GM21423 (cell line): ENCODE data around the gene SCUBE1.

Source experiments
- ATAC-seq: cut with Tn5 transposase; IDR thresholded peaks from one replicate; pipeline ENCODE4 v1.9.1; 2021; ENCODE audit warnings: mild to moderate bottlenecking, moderate library complexity; ENCODE audit not compliant: unreplicated experiment

The SCUBE1 gene

DNA sequence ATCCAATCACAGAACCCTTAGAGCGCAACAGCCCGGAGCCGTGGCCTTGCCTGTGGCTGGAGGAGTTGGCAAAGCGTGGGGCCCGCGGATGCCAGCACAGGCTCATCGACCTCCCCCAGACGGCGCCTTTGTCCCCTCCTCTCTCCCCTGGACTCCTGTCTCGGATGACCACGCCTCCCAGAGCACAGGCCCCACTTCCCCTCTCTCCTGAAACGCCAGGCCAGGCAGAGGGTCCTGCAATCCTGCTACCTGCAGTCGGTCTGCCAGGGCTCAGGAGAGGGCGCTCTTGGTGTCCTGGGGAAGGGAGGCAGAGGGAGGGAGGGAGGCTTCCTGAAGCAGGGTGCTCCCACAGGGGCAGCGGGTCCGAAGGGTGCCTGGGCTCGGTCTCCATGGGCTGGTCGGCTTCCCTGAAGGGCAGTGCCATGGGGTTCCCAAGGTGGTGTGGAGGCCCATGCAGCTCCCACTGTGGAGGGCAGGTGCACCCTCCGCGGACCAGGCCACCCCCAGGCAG is 139.6 kb downstream of the SCUBE1 start:
- ATAC-seq = no peak

DNA sequence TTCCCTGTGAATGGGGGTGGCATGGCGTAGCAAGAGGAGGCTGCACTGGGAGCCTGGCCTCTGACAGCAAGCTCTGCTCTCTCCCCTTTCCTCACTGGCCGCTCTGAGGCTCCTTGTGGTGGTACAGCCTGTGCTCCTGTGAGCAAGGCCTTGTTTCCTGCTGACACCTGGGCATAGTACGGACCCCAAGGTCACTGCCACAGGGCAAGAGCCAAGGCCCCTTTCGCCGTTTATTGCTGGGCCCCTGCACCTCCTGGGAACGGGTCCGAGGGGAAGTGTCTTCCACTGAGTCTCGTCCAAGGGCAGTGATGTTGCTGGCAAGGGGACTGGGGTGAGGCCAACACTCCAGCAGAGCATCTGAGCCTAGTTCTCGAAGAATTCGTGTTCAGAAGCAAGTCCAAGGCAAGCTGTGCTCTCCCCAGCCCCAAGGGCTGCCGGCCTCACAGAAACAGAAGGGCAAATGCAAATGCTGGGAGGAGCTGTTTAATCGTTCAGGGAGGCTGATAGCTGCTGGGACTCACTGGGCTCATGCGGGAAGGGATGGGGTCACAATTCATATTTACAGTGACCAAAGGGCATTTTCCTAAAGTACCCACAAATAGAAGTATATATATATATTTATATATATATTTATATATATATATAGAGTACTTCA is 140.3 kb downstream of the SCUBE1 start:
- ATAC-seq = no peak

DNA sequence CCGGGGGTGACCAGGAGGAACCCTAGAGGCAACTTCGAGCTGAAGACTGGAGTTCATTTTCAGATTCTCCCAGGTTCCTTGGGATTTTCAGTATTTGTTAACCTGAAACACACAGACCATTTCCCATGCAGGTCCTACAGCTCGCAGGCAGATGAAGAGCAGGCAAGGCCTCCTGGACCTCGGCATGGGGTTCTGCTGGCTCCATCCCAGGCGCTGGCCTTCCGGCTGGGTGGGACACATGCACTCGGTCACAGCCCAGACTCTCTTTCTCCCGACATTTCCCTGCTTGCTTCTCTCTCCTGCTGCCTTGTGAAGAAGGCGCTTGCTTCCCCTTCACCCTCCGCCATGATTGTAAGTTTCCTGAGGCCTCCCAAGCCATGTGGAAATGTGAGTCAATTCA is 140.8 kb downstream of the SCUBE1 start:
- ATAC-seq = no peak

DNA sequence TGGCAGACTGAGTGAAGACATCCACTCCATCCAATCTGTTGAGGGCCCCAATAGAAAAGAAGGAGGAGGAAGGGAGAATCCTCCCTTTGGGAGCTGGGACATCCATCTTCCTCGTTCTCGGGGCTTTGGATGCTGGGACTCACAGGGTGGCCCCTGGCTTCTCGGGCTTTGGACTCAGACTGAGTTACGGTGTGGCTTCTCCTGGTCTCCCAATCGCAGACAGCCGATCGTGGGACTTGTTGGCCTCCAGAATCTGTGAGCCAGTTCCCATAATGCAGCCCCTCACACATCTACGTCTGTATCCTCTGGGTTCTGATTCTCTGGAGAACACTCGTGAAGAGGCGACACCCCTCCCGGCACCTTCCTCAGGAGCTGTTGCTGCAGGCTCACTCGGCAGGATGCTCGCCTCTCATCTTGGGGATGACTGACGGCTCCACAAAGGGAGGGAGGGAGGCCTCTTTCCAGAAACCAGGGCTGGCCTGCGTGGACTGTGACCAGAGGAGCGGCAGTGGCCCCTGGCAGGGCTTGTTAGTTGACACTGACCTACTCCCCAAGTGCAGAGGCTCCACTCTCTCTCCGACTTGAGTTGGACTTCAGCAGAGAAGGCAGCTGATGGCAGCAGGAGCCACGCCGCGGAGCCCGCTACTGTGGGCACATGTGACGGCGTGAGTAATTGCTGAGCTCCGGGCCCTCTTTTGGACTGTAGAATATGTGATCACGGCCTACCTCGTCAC is 141.5 kb downstream of the SCUBE1 start:
- ATAC-seq = no peak

DNA sequence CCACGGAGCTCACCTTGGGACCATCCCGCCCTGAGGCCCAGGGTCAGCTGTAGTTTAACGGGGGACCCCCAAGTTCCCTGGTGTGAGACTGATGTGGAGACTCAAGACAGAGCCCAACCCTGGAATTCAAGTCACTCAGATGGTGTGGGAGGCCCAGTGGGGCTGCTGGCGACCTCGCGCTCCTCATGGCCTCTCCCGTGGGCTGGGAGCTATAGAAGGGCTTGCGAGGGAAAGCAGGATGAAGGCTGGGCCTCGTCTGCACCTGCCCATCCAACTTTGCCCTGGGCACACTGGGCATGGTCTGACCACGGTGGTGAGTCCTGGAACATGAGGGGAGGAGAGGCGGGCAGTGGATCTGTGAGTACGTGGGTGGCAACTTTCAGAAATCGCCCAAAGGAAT is 142.6 kb downstream of the SCUBE1 start:
- ATAC-seq = no peak

DNA sequence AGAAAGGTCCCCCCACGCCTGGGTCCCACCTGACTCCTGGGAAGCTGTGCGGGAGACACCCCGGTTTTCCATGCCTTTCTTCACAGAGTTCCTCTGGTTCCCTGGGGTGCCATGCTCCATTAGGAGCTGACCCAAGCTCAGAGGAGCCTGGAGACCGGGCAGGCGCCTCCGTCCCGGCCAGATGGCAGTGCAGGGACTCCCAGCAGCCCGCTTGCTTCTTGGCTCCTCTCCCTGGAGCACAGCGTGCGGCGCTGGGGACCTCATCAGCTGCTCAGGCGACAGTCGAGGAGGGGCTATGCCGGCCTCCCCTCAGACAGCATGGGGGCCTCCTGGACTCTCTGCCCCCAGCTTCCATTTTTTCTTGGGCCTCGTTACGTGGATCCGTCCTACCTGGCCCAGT is 143.1 kb downstream of the SCUBE1 start:
- no peak for ATAC-seq

DNA sequence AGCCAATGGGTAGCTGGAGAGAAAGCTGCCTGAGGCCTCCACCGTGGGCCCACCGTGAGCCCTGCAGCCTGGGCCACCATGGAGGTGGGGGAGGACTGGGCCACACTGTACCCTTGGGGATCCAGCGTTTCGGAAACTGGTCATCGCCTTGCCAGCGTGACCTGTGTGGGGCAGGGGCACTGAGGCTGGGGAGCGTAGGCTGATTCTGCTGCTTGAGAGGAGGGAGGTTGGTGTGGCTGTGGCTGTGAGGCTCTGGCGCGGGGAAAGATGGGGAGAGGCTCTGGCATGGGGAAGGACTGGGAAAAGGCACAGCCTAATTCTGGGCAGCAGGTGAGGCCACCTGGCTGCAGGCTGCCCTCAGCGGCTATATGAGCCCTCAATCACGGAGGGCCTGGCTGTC is 143.6 kb downstream of the SCUBE1 start:
- no peak for ATAC-seq

DNA sequence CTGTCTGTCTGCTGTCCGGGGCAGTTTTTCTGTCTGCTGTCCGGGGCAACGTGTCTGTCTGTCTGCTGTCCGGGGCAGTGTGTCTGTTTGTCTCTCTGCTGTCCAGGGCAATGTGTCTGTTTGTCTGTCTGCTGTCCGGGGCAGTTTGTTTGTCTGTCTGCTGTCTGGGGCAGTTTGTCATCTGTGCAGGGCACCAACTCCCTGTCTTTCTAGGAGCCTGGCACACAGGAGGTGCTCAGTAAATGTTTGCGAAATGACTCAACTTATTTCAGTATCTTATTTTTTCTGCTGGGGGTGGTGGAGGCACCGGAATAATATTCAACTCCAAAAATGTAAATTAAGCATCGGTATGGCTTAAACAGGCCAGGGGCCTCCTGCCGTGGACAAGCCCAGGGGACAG is 144.2 kb downstream of the SCUBE1 start:
- no peak for ATAC-seq

DNA sequence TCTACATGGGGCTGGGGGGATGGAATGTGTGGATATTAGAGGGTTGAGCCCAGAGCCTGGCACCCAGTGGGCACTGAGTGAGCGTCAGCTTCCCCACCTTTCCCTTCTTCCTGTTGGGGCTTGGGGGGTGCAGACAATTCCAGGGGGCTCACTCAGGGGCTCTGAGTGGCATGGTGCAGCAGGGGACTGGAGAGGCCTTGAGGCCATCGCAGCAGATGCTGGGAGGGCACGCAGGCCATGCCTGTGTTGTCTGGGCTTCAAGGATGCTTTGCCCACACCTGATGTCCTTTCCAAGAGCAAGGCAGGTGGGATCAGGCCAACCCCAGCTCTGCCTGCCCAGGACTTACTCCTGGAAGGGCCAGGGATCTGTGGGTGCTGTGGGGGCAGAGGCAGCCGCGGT is 145.0 kb downstream of the SCUBE1 start:
- ATAC-seq = no peak

DNA sequence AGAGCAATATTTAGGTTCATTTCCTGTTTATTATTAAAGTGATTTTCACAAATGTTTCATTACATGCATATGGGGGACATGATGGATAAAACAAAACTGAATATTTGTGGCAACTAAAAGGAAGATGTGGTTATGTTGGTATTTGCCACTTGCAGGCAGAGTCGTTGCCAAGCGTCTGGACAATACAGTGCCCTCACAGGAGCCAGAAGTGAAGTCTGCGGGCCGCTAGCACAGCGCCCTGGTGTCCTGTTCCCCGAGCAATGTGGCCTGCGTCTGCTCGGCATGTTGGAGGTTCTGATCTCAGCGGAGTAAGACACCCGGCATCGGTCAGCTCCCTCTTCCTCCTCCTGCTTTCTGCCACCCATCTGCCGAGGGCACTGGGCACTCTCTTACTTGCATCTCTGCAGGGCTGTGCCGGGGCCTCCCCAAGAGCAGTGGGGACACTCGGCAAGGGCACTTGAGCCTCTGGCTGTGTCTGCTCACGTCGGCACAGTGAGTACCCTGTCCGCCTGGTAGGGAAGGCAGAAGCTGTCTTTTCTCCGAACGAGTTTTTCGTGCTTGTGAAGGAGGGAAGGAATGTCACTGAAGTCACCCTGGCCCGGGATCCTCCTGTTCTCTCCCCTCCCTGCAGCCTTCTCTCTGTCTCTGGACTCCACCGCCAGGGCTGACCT is 145.8 kb downstream of the SCUBE1 start:
- ATAC-seq = no peak

DNA sequence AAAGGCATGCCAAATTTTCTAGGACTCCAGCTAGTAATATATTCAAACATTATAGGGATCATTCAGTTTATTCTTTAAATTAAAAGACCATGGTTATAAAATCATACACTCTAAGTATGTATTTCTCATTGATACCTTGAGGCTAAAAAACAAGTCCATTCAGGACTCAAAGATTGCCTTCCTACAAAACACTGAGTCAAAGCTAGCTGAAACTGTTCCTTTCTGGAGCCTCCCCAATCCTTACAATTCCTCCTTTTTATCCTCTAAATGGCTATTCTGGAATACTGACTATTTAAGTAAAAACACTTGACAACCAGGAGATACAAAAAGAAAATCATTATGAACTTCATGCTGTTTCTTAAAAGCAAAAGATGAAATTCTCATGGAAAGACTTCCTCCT is 151.3 kb downstream of the SCUBE1 start:
- ATAC-seq = no peak

DNA sequence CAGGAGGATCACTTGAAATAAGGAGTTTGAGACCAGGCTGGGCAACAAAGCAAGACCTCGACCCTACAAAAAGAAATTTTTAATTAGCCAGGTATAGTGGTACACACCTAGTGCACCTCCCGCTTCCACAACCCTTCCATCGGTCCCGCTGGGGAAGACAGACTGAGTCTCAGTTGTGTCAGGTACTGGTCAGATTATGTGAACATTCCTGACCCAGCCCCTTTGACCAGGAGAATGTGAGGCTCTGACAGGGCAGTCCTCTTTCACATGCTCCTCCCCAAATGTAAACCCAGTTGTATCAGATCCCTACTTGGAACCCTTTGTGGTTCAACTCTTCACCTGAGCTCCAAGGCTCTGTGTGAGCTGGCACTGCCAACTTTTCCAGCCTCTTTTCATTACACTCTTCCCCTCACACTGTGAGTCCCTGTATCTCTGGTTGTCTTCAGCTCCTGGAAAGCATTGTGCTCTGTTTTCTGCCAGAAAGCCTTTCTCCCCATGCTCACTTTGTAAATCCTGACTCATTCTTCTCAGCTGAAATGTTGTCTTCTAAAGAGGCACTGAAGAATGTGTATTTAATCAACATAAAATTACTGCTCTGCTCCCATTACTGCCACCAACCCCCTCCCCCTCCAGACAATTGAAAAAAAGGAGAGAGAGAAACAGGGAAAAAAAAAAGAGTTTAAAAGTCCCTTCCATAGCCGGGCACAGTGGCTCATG is 154.2 kb downstream of the SCUBE1 start:
- no peak for ATAC-seq

DNA sequence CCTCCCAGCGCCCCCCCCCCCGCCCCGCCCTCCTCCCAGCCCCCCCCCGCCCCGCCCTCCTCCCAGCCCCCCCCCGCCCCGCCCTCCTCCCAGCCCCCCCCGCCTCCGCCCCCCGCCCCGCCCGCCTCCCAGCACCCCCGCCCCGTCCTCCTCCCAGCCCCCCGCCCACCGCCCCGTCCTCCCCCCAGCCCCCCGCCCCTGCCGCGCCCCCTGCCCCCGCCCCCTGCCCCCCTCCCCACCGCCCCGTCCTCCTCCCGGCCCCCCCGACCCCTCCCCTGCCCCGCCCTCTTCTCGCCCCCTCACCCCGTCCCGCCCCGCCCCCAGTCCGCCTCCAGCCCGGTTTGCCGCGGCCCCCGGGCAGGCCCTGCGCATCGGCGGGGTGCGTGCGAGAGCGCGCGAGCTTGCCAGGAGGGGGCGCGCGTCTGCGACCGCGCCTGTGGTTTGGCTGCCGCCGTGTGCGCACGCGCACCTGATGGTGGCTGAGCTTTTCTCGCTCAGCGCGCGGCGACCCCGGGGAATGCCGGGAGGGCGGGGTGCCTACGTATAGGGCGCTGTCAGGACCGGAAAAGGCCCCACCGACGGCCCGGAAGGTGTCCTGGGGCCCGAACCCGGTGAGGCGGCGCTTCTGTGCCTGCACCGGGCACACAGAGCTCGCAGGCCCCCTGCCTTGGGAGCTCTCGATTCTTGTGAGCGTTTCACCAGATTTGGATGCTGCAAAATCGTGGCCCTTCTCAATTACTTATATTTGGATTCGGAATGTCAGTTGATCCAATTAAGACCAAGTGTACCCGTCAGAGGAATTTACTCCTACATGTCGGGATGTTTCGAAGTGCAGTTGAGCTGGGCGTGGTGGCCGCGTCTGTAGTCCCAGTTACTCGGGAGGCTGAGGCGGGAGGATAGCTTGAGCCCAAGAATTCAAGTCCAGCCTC is 155.7 kb downstream of the SCUBE1 start:
- peak; percentile 88 for ATAC-seq

DNA sequence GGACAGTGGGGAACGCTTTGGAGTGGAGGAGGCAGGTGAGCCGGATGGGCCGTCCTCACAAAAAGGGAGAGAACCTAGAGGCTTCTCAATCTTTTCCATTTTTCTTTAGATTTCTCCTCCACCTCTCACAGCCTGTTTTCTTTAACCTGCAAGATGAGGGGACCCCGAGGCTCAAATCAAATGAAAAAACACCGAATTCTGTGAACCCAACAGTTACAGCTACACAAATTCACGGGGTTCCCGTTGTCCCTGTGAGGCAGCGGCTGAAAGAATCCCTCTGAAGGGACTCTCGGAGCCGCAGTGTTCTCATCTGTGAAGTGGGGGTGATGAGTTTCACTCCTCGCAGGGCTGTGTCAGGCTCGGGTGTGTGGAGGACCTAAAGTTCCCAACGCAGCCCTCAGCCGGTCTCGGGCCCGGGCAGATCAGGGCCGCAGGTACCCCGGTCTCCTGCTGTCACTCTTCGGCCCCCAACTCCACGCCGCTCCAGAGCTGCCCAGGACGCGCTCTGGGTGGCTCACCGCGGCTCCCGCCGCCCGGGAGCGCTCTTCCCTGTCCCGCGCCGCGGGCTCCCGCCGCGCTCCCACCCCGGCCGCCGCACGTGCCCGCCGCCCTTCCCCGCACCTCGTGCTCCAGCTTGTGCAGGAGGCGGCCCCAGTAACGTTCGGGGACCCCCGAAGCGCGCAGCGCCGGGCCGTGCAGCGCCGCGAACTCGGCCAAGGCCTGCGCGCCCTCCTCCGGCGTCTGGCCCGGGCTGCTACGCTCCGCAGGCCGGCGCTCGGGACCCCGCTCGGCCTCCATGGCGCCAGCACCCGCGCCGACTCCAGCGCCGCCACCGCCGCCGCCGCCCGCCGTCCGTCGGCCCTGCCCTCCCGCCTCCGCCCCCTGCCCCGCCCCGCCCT is 156.7 kb downstream of the SCUBE1 start, which contains the start of gene TTLL12:
TSS of gene TTLL12 (minus strand) at position 863 of the 899 bp plus-strand sequence. CDS start at position 798, 65 bp downstream.
- ATAC-seq = peak; percentile 51

DNA sequence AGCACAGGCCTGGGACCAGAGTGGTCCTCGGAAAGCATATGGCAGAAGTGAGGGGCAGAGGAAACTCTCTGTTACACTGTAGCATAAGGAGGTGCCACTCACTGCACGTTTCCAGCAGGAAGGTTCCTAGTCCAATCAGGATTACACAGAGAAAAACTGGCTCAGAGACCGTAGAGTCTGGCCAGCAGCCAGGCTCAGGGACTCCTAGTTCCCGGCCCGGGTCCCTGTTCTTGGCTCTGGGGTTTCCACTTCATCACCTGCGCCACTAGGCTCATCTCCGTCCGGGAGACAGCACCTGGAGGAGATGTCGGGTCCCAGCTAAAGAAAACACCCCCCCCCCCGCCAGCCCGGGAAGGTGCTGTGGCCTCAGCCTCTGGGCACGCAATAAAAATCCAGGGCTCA is 157.3 kb downstream of the SCUBE1 start:
- no peak for ATAC-seq

DNA sequence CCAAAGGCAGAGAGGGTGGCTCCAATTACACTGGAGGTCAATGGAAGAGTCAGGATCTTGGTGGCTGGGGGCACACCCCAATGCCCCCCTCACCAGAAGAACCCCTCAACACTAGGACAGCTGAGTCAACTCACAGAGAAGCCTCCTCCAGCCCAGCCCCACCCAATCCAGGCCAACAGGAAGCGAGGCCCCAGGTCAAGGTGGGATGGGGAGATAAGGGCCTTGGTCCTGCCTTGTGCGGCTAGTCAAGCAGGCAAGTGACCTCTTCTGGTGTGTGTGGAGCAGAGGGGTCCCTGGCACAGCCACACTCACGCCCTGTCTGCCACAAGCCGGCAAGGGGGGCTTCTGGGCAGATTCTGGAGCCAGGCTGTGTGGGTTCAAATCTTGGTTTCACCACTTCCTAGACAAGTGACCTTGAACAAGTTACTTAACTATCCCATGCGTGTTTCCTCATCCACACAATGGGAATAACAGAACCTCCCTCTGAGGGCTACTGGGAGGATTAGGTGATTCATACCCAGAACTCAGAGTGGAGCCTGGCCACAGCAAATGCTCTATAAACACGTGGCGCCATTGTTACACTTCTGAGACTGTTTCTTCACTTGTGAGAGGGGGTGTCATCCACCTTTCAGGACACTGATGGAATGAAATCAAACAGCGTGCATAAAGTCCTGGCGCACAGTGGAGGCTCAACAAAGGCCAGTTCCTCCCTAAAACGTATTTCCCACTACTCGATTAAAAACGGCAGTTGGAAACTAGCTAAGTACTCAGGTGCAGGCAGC is 159.5 kb downstream of the SCUBE1 start:
- no peak for ATAC-seq

DNA sequence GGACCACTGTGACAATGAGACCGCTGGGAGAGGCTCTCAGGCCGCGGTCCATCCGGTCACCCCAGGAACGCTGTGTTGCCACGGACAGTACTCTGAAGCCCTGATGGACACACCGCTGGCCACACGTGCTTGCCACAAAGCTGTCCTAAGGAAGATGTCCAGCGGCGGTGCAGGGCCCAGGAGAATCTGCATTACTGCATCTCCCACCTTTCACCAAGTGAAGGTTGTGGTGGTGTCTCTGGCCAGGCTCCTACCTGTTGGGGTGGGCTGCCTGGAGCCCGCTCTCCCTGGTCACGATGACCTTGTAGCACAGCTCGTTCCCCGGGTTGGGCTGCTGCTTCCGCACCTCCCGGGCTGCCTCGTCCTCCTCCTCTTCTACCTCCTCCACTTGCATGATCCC is 160.4 kb downstream of the SCUBE1 start:
- ATAC-seq = no peak

DNA sequence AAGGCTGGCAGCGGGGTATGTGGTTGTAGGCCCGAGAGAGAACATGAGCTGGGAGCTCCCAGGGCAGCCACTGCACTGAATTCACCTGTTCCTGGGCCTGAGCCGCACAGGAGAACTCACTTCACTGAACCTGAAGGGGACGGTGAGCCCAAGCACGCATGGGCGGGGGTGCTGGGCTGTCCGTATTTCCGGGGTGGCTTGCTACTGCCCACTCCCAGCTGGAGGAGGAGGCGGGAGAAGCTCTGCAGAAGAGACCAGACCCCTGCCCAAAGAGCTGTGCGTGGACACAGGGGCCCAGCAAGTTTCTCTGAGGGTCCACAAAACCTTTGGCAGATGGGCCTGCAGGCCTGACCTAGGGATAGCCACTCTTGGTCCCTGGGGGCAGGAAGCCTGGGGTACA is 161.1 kb downstream of the SCUBE1 start:
- ATAC-seq = no peak
